IPS-20b (cell line): ENCODE results near the gene VSX2.

Source experiments
- H3K27ac ChIP-seq: one replicate; pipeline ENCODE4 v1.5.1; 2013; ENCODE audit warnings: low read length
- H3K27me3 ChIP-seq: 2 replicates; pipeline ENCODE4 v1.6.1; 2013; ENCODE audit warnings: mild to moderate bottlenecking, low read length, inconsistent platforms; ENCODE audit not compliant: insufficient read depth
- H3K36me3 ChIP-seq: 2 replicates; pipeline ENCODE4 v1.6.1; 2013; ENCODE audit warnings: low read depth, mild to moderate bottlenecking, inconsistent platforms, low read length, moderate library complexity; ENCODE audit not compliant: insufficient read depth
- H3K4me1 ChIP-seq: 2 replicates; pipeline ENCODE4 v1.6.1; 2013; ENCODE audit warnings: mild to moderate bottlenecking, control low read depth, inconsistent platforms, low read length, moderate library complexity; ENCODE audit not compliant: insufficient read depth
- H3K4me3 ChIP-seq: 2 replicates; pipeline ENCODE4 v1.5.1; 2013; ENCODE audit warnings: mild to moderate bottlenecking, low read length, inconsistent platforms
- H3K9ac ChIP-seq: 2 replicates; pipeline ENCODE4 v1.6.1; 2013; ENCODE audit warnings: low read depth, mild to moderate bottlenecking, inconsistent platforms, low read length, moderate library complexity
- H3K9me3 ChIP-seq: 2 replicates; pipeline ENCODE4 v1.6.1; 2013; ENCODE audit warnings: mild to moderate bottlenecking, low read depth, low read length, inconsistent platforms; ENCODE audit not compliant: insufficient read depth

VSX2 gene

GRCh38 chr14:74211945-74212580, 27.2 kb upstream of the VSX2 start:
- no peak overlapping the region for H3K27ac ChIP-seq
- no peaks in the 10 kb centered on the region for H3K9me3 ChIP-seq
- H3K36me3 ChIP-seq: no peaks in the 10 kb centered on the region
- H3K9ac ChIP-seq: no peak overlapping the region
- H3K4me3 ChIP-seq: no peak overlapping the region
- no peaks in the 10 kb centered on the region for H3K4me1 ChIP-seq
- H3K27me3 ChIP-seq: peaks cover 11% of the 10 kb centered on the region

GRCh38 chr14:74213907-74214803, 25.1 kb upstream of the VSX2 start:
- H3K4me3 ChIP-seq: no peak overlapping the region
- no peak overlapping the region for H3K27ac ChIP-seq
- peaks cover 32% of the 10 kb centered on the region for H3K27me3 ChIP-seq
- H3K9me3 ChIP-seq: no peaks in the 10 kb centered on the region
- H3K4me1 ChIP-seq: no peaks in the 10 kb centered on the region
- H3K36me3 ChIP-seq: no peaks in the 10 kb centered on the region
- no peak overlapping the region for H3K9ac ChIP-seq

GRCh38 chr14:74216671-74217070, 22.6 kb upstream of the VSX2 start:
- H3K4me1 ChIP-seq: no peaks in the 10 kb centered on the region
- H3K27ac ChIP-seq: no peak overlapping the region
- no peaks in the 10 kb centered on the region for H3K36me3 ChIP-seq
- H3K27me3 ChIP-seq: peaks cover 45% of the 10 kb centered on the region
- H3K9ac ChIP-seq: no peak overlapping the region
- no peaks in the 10 kb centered on the region for H3K9me3 ChIP-seq
- no peak overlapping the region for H3K4me3 ChIP-seq

- Histone ChIP-seq H3K4me3 (no peak overlapping the region), H3K36me3 (no peaks in the 10 kb centered on the region), H3K4me1 (no peaks in the 10 kb centered on the region), H3K27me3 (peaks cover 45% of the 10 kb centered on the region), H3K27ac (no peak overlapping the region), H3K9ac (no peak overlapping the region), H3K9me3 (no peaks in the 10 kb centered on the region)
Measured at GRCh38 chr14:74217672-74218448, 21.4 kb upstream of the VSX2 start.

GRCh38 chr14:74218462-74218861, 20.8 kb upstream of the VSX2 start:
- Histone ChIP-seq H3K27me3 (peaks cover 45% of the 10 kb centered on the region), H3K9ac (no peak overlapping the region), H3K9me3 (no peaks in the 10 kb centered on the region), H3K36me3 (no peaks in the 10 kb centered on the region), H3K27ac (no peak overlapping the region), H3K4me3 (no peak overlapping the region), H3K4me1 (no peaks in the 10 kb centered on the region)

GRCh38 chr14:74219277-74220205, 19.7 kb upstream of the VSX2 start:
- no peaks in the 10 kb centered on the region for H3K4me1 ChIP-seq
- peaks cover 40% of the 10 kb centered on the region for H3K27me3 ChIP-seq
- no peak overlapping the region for H3K4me3 ChIP-seq
- no peak overlapping the region for H3K9ac ChIP-seq
- no peak overlapping the region for H3K27ac ChIP-seq
- no peaks in the 10 kb centered on the region for H3K9me3 ChIP-seq
- H3K36me3 ChIP-seq: no peaks in the 10 kb centered on the region

- Histone ChIP-seq H3K4me3 (no peak overlapping the region), H3K27ac (no peak overlapping the region)
Measured at GRCh38 chr14:74220991-74221390, 18.3 kb upstream of the VSX2 start.

GRCh38 chr14:74221741-74222140, 17.5 kb upstream of the VSX2 start:
- H3K27me3 ChIP-seq: peaks cover 37% of the 10 kb centered on the region
- no peak overlapping the region for H3K9ac ChIP-seq
- no peaks in the 10 kb centered on the region for H3K9me3 ChIP-seq
- H3K4me1 ChIP-seq: no peaks in the 10 kb centered on the region
- H3K36me3 ChIP-seq: no peaks in the 10 kb centered on the region
- H3K27ac ChIP-seq: no peak overlapping the region
- no peak overlapping the region for H3K4me3 ChIP-seq

More at GRCh38 chr14:74220991-74221390, 18.3 kb upstream of the VSX2 start:
- H3K9me3 ChIP-seq: no peaks in the 10 kb centered on the region
- H3K9ac ChIP-seq: no peak overlapping the region
- no peaks in the 10 kb centered on the region for H3K4me1 ChIP-seq
- H3K36me3 ChIP-seq: no peaks in the 10 kb centered on the region
- H3K27me3 ChIP-seq: peaks cover 40% of the 10 kb centered on the region

- H3K36me3 ChIP-seq: no peaks in the 10 kb centered on the region
- H3K4me1 ChIP-seq: no peaks in the 10 kb centered on the region
- H3K27me3 ChIP-seq: peaks cover 26% of the 10 kb centered on the region
- no peak overlapping the region for H3K4me3 ChIP-seq
- H3K27ac ChIP-seq: no peak overlapping the region
- H3K9ac ChIP-seq: no peak overlapping the region
- H3K9me3 ChIP-seq: no peaks in the 10 kb centered on the region
Measured at GRCh38 chr14:74223016-74223415, 16.2 kb upstream of the VSX2 start.

GRCh38 chr14:74231784-74232183, 7.5 kb upstream of the VSX2 start:
- Histone ChIP-seq H3K9me3 (peaks cover 4% of the 10 kb centered on the region; the same call in 1 of the 2 replicates), H3K9ac (no peak overlapping the region), H3K27me3 (peaks cover 45% of the 10 kb centered on the region), H3K36me3 (no peaks in the 10 kb centered on the region), H3K4me3 (no peak overlapping the region), H3K27ac (no peak overlapping the region), H3K4me1 (no peaks in the 10 kb centered on the region)

- H3K4me3 ChIP-seq: no peak overlapping the region
- H3K9ac ChIP-seq: no peak overlapping the region
- peaks cover 63% of the 10 kb centered on the region for H3K27me3 ChIP-seq
- H3K36me3 ChIP-seq: no peaks in the 10 kb centered on the region
- no peaks in the 10 kb centered on the region; the same call in 1 of the 2 replicates for H3K4me1 ChIP-seq
- no peak overlapping the region for H3K27ac ChIP-seq
- H3K9me3 ChIP-seq: peaks cover 4% of the 10 kb centered on the region; the same call in 1 of the 2 replicates
Measured at GRCh38 chr14:74235017-74235416, 4.2 kb upstream of the VSX2 start.
